ENCODE measurements around the gene TM4SF20.

Gene TM4SF20

GRCh38 chr2:227394401-227394800 lies 15.3 kb upstream of the TM4SF20 start:
- Histone ChIP-seq H3K4me3 (replicated peaks; ENCODE audit: insufficient read depth, low read length) (no peak overlapping the region), H3K27ac (replicated peaks) (no peak overlapping the region), H3K27me3 (ENCODE audit: insufficient read depth, poor library complexity, severe bottlenecking) (no peaks in the 10 kb centered on the region)
- DNase-seq (ENCODE audit: low read depth in 1 of 2, low spot score in 1 of 2): no peak
- TF ChIP-seq POLR2AphosphoS5 (IDR thresholded peaks at IDR 0.05; ENCODE audit: low read depth) (no peak), GABPA (IDR thresholded peaks at IDR 0.05; ENCODE audit: low read depth) (no peak), SPI1 (IDR thresholded peaks at IDR 0.05; ENCODE audit: borderline replicate concordance, low read depth) (no peak)
- TF ChIP-seq, protein P1, sequence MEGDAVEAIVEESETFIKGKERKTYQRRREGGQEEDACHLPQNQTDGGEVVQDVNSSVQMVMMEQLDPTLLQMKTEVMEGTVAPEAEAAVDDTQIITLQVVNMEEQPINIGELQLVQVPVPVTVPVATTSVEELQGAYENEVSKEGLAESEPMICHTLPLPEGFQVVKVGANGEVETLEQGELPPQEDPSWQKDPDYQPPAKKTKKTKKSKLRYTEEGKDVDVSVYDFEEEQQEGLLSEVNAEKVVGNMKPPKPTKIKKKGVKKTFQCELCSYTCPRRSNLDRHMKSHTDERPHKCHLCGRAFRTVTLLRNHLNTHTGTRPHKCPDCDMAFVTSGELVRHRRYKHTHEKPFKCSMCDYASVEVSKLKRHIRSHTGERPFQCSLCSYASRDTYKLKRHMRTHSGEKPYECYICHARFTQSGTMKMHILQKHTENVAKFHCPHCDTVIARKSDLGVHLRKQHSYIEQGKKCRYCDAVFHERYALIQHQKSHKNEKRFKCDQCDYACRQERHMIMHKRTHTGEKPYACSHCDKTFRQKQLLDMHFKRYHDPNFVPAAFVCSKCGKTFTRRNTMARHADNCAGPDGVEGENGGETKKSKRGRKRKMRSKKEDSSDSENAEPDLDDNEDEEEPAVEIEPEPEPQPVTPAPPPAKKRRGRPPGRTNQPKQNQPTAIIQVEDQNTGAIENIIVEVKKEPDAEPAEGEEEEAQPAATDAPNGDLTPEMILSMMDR (IDR thresholded peaks at IDR 0.05; ENCODE audit: insufficient read depth, low read length): no peak
- TF ChIP-seq, protein P2, sequence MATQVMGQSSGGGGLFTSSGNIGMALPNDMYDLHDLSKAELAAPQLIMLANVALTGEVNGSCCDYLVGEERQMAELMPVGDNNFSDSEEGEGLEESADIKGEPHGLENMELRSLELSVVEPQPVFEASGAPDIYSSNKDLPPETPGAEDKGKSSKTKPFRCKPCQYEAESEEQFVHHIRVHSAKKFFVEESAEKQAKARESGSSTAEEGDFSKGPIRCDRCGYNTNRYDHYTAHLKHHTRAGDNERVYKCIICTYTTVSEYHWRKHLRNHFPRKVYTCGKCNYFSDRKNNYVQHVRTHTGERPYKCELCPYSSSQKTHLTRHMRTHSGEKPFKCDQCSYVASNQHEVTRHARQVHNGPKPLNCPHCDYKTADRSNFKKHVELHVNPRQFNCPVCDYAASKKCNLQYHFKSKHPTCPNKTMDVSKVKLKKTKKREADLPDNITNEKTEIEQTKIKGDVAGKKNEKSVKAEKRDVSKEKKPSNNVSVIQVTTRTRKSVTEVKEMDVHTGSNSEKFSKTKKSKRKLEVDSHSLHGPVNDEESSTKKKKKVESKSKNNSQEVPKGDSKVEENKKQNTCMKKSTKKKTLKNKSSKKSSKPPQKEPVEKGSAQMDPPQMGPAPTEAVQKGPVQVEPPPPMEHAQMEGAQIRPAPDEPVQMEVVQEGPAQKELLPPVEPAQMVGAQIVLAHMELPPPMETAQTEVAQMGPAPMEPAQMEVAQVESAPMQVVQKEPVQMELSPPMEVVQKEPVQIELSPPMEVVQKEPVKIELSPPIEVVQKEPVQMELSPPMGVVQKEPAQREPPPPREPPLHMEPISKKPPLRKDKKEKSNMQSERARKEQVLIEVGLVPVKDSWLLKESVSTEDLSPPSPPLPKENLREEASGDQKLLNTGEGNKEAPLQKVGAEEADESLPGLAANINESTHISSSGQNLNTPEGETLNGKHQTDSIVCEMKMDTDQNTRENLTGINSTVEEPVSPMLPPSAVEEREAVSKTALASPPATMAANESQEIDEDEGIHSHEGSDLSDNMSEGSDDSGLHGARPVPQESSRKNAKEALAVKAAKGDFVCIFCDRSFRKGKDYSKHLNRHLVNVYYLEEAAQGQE (IDR thresholded peaks at IDR 0.05; ENCODE audit: insufficient replicate concordance, low read depth): no peak

- Histone ChIP-seq H3K27me3 (ENCODE audit: insufficient read depth, poor library complexity, severe bottlenecking) (no peaks in the 10 kb centered on the region), H3K27ac (replicated peaks) (no peak overlapping the region), H3K4me3 (replicated peaks; ENCODE audit: insufficient read depth, low read length) (no peak overlapping the region)
- no peak for DNase-seq (ENCODE audit: low read depth in 1 of 2, low spot score in 1 of 2)
- TF ChIP-seq SPI1 (IDR thresholded peaks at IDR 0.05; ENCODE audit: borderline replicate concordance, low read depth) (no peak), POLR2AphosphoS5 (IDR thresholded peaks at IDR 0.05; ENCODE audit: low read depth) (no peak), GABPA (IDR thresholded peaks at IDR 0.05; ENCODE audit: low read depth) (no peak)
- TF ChIP-seq, protein P1 (IDR thresholded peaks at IDR 0.05; ENCODE audit: insufficient read depth, low read length): no peak
- TF ChIP-seq, protein P2 (IDR thresholded peaks at IDR 0.05; ENCODE audit: insufficient replicate concordance, low read depth): no peak
Measured at GRCh38 chr2:227390468-227391256, 11.6 kb upstream of the TM4SF20 start.

- Histone ChIP-seq H3K27ac (replicated peaks) (no peak overlapping the region), H3K27me3 (ENCODE audit: insufficient read depth, poor library complexity, severe bottlenecking) (no peaks in the 10 kb centered on the region), H3K4me3 (replicated peaks; ENCODE audit: insufficient read depth, low read length) (no peak overlapping the region)
- no peak for TF ChIP-seq SPI1 (IDR thresholded peaks at IDR 0.05; ENCODE audit: borderline replicate concordance, low read depth)
- TF ChIP-seq, protein P1 (IDR thresholded peaks at IDR 0.05; ENCODE audit: insufficient read depth, low read length): no peak
- TF ChIP-seq GABPA (IDR thresholded peaks at IDR 0.05; ENCODE audit: low read depth): no peak
- TF ChIP-seq, protein P2 (IDR thresholded peaks at IDR 0.05; ENCODE audit: insufficient replicate concordance, low read depth): no peak
- no peak for TF ChIP-seq POLR2AphosphoS5 (IDR thresholded peaks at IDR 0.05; ENCODE audit: low read depth)
- no peak for DNase-seq (ENCODE audit: low read depth in 1 of 2, low spot score in 1 of 2)
Measured at GRCh38 chr2:227389661-227390060, 10.6 kb upstream of the TM4SF20 start.
